Adrenal gland (tissue), 5 donors: ENCODE measurements around the gene EOLA1.
"Not testable (repeated sequence)": the region's sequence is repeated elsewhere in the genome, so short reads cannot be mapped to it uniquely, and the experiment has no call there.

Experiments used
- CTCF ChIP-seq, 6 experiments: fragments of 450-650 bp in 4 of 6; fragments of 200-600 bp in 2 of 6; sonication (generic) in 1 of 6; IDR thresholded peaks; 1 replicate in 5 of 6; 2 replicates in 1 of 6; pipeline versions ENCODE4 v1.5.1 to v1.8.0; 2016 to 2021; ENCODE audit warnings: antibody characterized with exemption in 6 of 6, mild to moderate bottlenecking in 2 of 6, moderate library complexity in 1 of 6
- POLR2A ChIP-seq, 2 donors: fragments of 450-650 bp; IDR thresholded peaks; one replicate each; pipeline ENCODE4 v1.6.1; 2017; ENCODE audit warnings: antibody characterized with exemption in 2 of 2, mild to moderate bottlenecking in 2 of 2, moderate library complexity in 1 of 2
- donor health status: DM: no; HTN: no; CAD: no.

- not testable (repeated sequence) for TF ChIP-seq CTCF, POLR2A (IDR thresholded peaks at IDR 0.05)
Observed at GRCh38 chrX:149534926-149535602, 5.7 kb upstream of the EOLA1 start.
